ENCODE data around the gene OR14A2.
"Not testable (repeated sequence)": the region's sequence is repeated elsewhere in the genome, so short reads cannot be mapped to it uniquely, and the experiment has no call there.

DNA sequence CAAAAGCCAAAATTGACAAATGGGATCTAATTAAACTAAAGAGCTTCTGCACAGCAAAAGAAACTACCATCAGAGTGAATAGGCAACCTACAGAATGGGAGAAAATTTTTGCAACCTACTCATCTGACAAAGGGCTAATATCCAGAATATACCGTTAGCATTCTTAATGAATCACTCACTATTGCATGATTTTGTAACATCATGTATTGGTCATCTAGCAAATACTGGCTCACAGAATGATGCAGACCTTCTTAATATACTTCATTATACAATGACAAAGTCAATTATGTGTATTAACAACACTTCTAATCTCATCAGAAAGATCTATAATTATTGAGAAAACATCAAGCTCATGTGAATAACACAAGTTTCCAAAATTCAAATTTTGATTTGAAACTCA lies 6.4 kb upstream of the OR14A2 start:
- TF ChIP-seq, protein P1, sequence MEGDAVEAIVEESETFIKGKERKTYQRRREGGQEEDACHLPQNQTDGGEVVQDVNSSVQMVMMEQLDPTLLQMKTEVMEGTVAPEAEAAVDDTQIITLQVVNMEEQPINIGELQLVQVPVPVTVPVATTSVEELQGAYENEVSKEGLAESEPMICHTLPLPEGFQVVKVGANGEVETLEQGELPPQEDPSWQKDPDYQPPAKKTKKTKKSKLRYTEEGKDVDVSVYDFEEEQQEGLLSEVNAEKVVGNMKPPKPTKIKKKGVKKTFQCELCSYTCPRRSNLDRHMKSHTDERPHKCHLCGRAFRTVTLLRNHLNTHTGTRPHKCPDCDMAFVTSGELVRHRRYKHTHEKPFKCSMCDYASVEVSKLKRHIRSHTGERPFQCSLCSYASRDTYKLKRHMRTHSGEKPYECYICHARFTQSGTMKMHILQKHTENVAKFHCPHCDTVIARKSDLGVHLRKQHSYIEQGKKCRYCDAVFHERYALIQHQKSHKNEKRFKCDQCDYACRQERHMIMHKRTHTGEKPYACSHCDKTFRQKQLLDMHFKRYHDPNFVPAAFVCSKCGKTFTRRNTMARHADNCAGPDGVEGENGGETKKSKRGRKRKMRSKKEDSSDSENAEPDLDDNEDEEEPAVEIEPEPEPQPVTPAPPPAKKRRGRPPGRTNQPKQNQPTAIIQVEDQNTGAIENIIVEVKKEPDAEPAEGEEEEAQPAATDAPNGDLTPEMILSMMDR (IDR thresholded peaks at IDR 0.05), result not testable (repeated sequence)
- not testable (repeated sequence) for TF ChIP-seq POLR2A (IDR thresholded peaks at IDR 0.05)

Data from adrenal gland (tissue), 5 donors.